Panc1 (cell line): ENCODE data around the gene ZCCHC4. TPM values are rescaled to one million over a fixed set of nuclear protein-coding genes. Genes with fewer than 3 reads are reported as not detected.

Experiments used
- ATAC-seq: fragments of 200-7000 bp; cut with Tn5 transposase; 2 replicates; pipeline ENCODE4 v1.9.1; 2020; ENCODE audit warnings: mild to moderate bottlenecking, moderate library complexity
- BruUV-seq: library from RNA; stranded (reverse); fragments of 400-500 nt; replicated peaks from 2 replicates; lab custom pipeline; 2021; lab: Mats Ljungman, UMichigan
- CTCF ChIA-PET: fragments of 300-600 bp; sonication (Branson Sonifier 250); formaldehyde crosslinking; loops from one replicate; lab custom pipeline; 2022; ENCODE audit warnings: antibody characterized with exemption; lab: Charles Lee
- POLR2A ChIA-PET: fragments of 300-600 bp; sonication (Branson Sonifier 250); formaldehyde crosslinking; loops from one replicate; lab custom pipeline; 2022; ENCODE audit warnings: antibody characterized with exemption; lab: Charles Lee
- DNase-seq: peaks from one replicate; pipeline ENCODE4 v3.0.0-alpha.2; 2010; ENCODE audit warnings: low read depth, low spot score
- H3K27ac ChIP-seq: 2 replicates; pipeline ENCODE4 v1.5.1; 2011; ENCODE audit warnings: mild to moderate bottlenecking, low read length, inconsistent platforms
- H3K27me3 ChIP-seq: fragments of 200-500 bp; sonication (Bioruptor generic); 2 replicates; pipeline ENCODE4 v1.6.0; 2014; ENCODE audit warnings: low read length, inconsistent platforms; ENCODE audit not compliant: control insufficient read depth, insufficient read depth
- H3K36me3 ChIP-seq: fragments of 200-500 bp; sonication (Bioruptor generic); 2 replicates; pipeline ENCODE4 v1.5.1; 2014; ENCODE audit warnings: inconsistent platforms, mild to moderate bottlenecking, low read length, moderate library complexity; ENCODE audit not compliant: control insufficient read depth, insufficient read depth
- H3K4me1 ChIP-seq: 2 replicates; pipeline ENCODE4 v1.5.1; 2011; ENCODE audit warnings: inconsistent platforms, mild to moderate bottlenecking, low read length, moderate library complexity; ENCODE audit not compliant: control insufficient read depth, insufficient read depth
- H3K4me3 ChIP-seq, 2 experiments: 2 replicates each; pipeline ENCODE4 v1.5.1; 2011 to 2012; ENCODE audit warnings: low read depth in 2 of 2, low read length in 2 of 2, mild to moderate bottlenecking in 2 of 2, inconsistent platforms in 1 of 2, moderate library complexity in 1 of 2
- H3K9me3 ChIP-seq: fragments of 200-500 bp; sonication (Bioruptor generic); 2 replicates; pipeline ENCODE4 v1.5.1; 2014; ENCODE audit warnings: low read depth, mild to moderate bottlenecking, inconsistent platforms, low read length, moderate library complexity; ENCODE audit not compliant: control insufficient read depth, insufficient read depth
- POLR2AphosphoS5 ChIP-seq: IDR thresholded peaks from 2 replicates; pipeline ENCODE4 v1.6.1; 2012; ENCODE audit warnings: mild to moderate bottlenecking, low read depth, low read length, moderate library complexity
- SIN3A ChIP-seq: IDR thresholded peaks from 2 replicates; pipeline ENCODE4 v1.6.1; 2012; ENCODE audit warnings: low read depth, mild to moderate bottlenecking, low read length, moderate library complexity, borderline replicate concordance; ENCODE audit not compliant: insufficient read depth
- TCF7L2 ChIP-seq: IDR thresholded peaks from 2 replicates; pipeline ENCODE4 v1.6.1; 2011; ENCODE audit warnings: mild to moderate bottlenecking, low read depth, low read length, inconsistent platforms
- in situ Hi-C: cut with HindIII; loops from 2 replicates; pipeline ENCODE4 v1.10.0; 2016; ENCODE audit warnings: low sequenced_read_pairs, low pct_unique_long_range_greater_than_20kb
- intact Hi-C: fragments of 100-400 bp; cut with micrococcal nuclease; formaldehyde crosslinking; loops from one replicate; pipeline ENCODE4 v1.10.0; 2022; ENCODE audit not compliant: unreplicated experiment
- total RNA-seq: library from RNA; stranded (reverse); gene quantifications from one replicate; pipeline ENCODE4 v1.2.1, GENCODE V29; 2021; ENCODE audit not compliant: unreplicated experiment
- TF ChIP-seq, protein P1 (sequence below), 2 experiments: IDR thresholded peaks; 2 replicates each; pipeline ENCODE4 v1.6.1; 2011 to 2012; ENCODE audit warnings: low read depth in 2 of 2, control low read depth in 1 of 2, low read length in 1 of 2, mild to moderate bottlenecking in 1 of 2, moderate library complexity in 1 of 2; ENCODE audit not compliant: insufficient read depth in 1 of 2
- TF ChIP-seq, protein P2 (sequence below): fragments of 450-650 bp; IDR thresholded peaks from 2 replicates; pipeline ENCODE4 v1.5.1; 2017; ENCODE audit warnings: mild to moderate bottlenecking

Gene ZCCHC4
- total RNA-seq, 1 experiment from 2014 or later: 6.0 TPM

DNA sequence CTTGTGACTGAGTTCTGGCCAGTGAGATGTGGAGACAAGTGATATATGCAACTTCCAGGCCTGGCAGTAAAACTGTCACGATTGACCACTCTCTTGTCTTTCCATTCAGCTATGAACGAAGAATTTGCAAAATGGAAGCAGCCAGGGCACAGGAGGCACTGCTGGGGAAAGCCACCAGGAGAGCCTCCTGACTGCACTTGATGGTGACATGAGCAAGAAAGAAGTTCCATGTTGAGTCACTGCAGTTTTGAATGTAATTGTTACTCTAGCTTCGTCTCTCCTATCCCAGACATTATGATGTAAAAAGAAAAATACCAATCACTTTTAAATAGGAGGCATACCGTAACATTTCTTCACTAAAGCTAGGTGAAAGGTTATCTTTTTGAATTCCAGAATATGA is 32.4 kb upstream of the ZCCHC4 start:
- DNase-seq (no peak), ATAC-seq (no peak)
- Histone ChIP-seq H3K27ac (no peak overlapping the region), H3K27me3 (no peaks in the 10 kb centered on the region), H3K4me3 (no peak overlapping the region), H3K36me3 (no peaks in the 10 kb centered on the region), H3K4me1 (no peaks in the 10 kb centered on the region), H3K9me3 (no peaks in the 10 kb centered on the region)
- ChIA-PET POLR2A (no interaction called here), CTCF (no interaction called here)
- in situ Hi-C loops (no loop called here), intact Hi-C loops (no loop called here)
- no peak for TF ChIP-seq POLR2AphosphoS5
- BruUV-seq: no TSS peak

DNA sequence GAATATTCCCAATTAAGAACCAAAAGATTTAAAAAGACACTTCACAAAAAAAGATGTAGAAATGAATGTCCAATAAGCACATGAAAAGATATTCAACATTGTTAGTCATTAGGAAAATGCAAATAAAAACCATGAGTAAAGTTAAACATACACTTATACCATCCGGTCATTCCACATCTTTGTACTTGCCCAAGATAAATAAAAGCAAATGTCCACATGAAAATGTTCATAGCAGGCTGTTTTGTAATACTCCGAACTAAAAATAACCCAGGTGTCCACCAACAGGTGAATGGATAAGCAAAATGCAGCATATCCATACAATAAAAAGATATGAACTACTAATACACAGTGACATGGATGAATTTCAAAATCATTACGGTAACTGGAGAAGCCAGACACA is 28.6 kb upstream of the ZCCHC4 start:
- H3K27ac ChIP-seq: no peak overlapping the region
- no peak for DNase-seq
- CTCF ChIA-PET: no interaction called here
- no peaks in the 10 kb centered on the region for H3K36me3 ChIP-seq
- no peaks in the 10 kb centered on the region for H3K9me3 ChIP-seq
- in situ Hi-C loops: no loop called here
- no peak overlapping the region for H3K4me3 ChIP-seq
- TF ChIP-seq, protein P1, sequence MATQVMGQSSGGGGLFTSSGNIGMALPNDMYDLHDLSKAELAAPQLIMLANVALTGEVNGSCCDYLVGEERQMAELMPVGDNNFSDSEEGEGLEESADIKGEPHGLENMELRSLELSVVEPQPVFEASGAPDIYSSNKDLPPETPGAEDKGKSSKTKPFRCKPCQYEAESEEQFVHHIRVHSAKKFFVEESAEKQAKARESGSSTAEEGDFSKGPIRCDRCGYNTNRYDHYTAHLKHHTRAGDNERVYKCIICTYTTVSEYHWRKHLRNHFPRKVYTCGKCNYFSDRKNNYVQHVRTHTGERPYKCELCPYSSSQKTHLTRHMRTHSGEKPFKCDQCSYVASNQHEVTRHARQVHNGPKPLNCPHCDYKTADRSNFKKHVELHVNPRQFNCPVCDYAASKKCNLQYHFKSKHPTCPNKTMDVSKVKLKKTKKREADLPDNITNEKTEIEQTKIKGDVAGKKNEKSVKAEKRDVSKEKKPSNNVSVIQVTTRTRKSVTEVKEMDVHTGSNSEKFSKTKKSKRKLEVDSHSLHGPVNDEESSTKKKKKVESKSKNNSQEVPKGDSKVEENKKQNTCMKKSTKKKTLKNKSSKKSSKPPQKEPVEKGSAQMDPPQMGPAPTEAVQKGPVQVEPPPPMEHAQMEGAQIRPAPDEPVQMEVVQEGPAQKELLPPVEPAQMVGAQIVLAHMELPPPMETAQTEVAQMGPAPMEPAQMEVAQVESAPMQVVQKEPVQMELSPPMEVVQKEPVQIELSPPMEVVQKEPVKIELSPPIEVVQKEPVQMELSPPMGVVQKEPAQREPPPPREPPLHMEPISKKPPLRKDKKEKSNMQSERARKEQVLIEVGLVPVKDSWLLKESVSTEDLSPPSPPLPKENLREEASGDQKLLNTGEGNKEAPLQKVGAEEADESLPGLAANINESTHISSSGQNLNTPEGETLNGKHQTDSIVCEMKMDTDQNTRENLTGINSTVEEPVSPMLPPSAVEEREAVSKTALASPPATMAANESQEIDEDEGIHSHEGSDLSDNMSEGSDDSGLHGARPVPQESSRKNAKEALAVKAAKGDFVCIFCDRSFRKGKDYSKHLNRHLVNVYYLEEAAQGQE (IDR thresholded peaks at IDR 0.05; ENCODE audit: insufficient read depth in 1 of 2, low read depth in 2 of 2, low read length in 1 of 2): no peak
- no peak for TF ChIP-seq TCF7L2
- no peak for TF ChIP-seq POLR2AphosphoS5
- TF ChIP-seq SIN3A: no peak
- TF ChIP-seq, protein P2, sequence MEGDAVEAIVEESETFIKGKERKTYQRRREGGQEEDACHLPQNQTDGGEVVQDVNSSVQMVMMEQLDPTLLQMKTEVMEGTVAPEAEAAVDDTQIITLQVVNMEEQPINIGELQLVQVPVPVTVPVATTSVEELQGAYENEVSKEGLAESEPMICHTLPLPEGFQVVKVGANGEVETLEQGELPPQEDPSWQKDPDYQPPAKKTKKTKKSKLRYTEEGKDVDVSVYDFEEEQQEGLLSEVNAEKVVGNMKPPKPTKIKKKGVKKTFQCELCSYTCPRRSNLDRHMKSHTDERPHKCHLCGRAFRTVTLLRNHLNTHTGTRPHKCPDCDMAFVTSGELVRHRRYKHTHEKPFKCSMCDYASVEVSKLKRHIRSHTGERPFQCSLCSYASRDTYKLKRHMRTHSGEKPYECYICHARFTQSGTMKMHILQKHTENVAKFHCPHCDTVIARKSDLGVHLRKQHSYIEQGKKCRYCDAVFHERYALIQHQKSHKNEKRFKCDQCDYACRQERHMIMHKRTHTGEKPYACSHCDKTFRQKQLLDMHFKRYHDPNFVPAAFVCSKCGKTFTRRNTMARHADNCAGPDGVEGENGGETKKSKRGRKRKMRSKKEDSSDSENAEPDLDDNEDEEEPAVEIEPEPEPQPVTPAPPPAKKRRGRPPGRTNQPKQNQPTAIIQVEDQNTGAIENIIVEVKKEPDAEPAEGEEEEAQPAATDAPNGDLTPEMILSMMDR: no peak
- no peaks in the 10 kb centered on the region for H3K27me3 ChIP-seq
- POLR2A ChIA-PET: no interaction called here
- no TSS peak for BruUV-seq
- no peak for ATAC-seq
- no peaks in the 10 kb centered on the region for H3K4me1 ChIP-seq
- intact Hi-C loops: no loop called here

DNA sequence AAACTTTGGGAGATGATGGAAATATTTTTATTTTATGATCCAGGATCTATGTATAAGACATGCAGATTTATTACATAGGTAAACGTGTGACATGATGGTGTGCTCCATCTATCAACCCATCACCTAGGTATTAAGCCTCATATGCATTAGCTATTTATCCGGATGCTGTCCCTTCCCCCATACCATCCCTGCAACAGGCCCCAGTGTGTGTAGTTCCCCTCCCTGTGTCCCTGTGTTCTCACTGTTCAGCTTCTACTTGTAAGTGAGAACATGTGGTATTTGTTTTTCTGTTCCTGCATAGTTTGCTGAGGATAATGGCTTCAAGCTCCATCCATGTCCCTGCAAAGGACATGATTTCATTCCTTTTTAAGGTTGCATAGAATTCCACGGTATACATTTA is 28.1 kb upstream of the ZCCHC4 start:
- CTCF ChIA-PET: no interaction called here
- no peaks in the 10 kb centered on the region for H3K4me1 ChIP-seq
- ATAC-seq: no peak
- no peaks in the 10 kb centered on the region for H3K36me3 ChIP-seq
- no peak overlapping the region for H3K4me3 ChIP-seq
- H3K27me3 ChIP-seq: no peaks in the 10 kb centered on the region
- BruUV-seq: no TSS peak
- POLR2A ChIA-PET: no interaction called here
- no peaks in the 10 kb centered on the region for H3K9me3 ChIP-seq
- no peak for DNase-seq
- TF ChIP-seq TCF7L2 (no peak), POLR2AphosphoS5 (no peak), SIN3A (no peak)
- TF ChIP-seq, protein P2: no peak
- TF ChIP-seq, protein P1 (IDR thresholded peaks at IDR 0.05; ENCODE audit: insufficient read depth in 1 of 2, low read depth in 2 of 2, low read length in 1 of 2): no peak
- intact Hi-C loops: no loop called here
- H3K27ac ChIP-seq: no peak overlapping the region
- in situ Hi-C loops: no loop called here
